ENCODE data around the gene VWF. TPM values are rescaled to one million over a fixed set of nuclear protein-coding genes. Genes with fewer than 3 reads are reported as not detected.

VWF gene
- total and polyA plus RNA-seq, 10 of the 15 experiments (the other 5 are each of a cell fraction or from before 2014, with no cell fraction given), result 0.08 to 0.23 TPM; not detected in 8

DNA sequence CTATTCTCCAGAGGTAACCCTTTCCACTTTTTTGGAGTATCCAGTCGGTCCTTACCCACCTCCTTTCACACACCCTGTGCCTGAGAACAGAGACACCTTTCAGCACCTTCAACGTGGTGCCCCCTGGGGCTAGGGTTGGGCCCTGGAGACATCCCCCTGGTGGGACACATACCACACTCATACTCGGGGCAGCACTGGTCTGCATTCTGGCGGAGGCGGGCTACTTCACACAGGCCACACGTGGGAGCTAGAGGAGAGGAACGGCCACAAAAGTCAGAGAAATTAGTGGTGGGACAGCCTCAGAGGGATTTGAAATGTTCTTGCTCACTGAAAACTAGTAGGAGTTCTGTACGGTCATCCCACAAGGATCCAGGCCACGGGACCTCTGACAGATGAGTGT, 139.6 kb downstream of the VWF start:
- Histone ChIP-seq H3K4me3 (no peak overlapping the region), H3K4me2 (ENCODE audit: control insufficient read depth, insufficient read depth) (no peak overlapping the region), H3K9ac (ENCODE audit: control insufficient read depth, insufficient read depth, low read length) (no peak overlapping the region), H3K4me1 (ENCODE audit: control insufficient read depth, insufficient read depth, low read length) (no peaks in the 10 kb centered on the region), H2AFZ (ENCODE audit: control insufficient read depth, low read depth, low read length) (no peak overlapping the region), H3K9me3 (replicated peaks; ENCODE audit: control insufficient read depth, insufficient read depth, low read length) (no peaks in the 10 kb centered on the region), H3K79me2 (ENCODE audit: control insufficient read depth, insufficient read depth, low read length) (no peaks in the 10 kb centered on the region), H3K36me3 (ENCODE audit: control insufficient read depth in 2 of 2, insufficient read depth in 2 of 2, low read length in 1 of 2) (no peaks in the 10 kb centered on the region), H3K27ac (ENCODE audit: control insufficient read depth, insufficient read depth) (no peak overlapping the region), H4K20me1 (ENCODE audit: control insufficient read depth, insufficient read depth) (no peaks in the 10 kb centered on the region), H3K27me3 (replicated peaks in 1 of 2; ENCODE audit: control insufficient read depth in 2 of 2, insufficient read depth in 2 of 2, low read length in 1 of 2) (no peaks in the 10 kb centered on the region)
- ChIA-PET RAD21 (ENCODE audit: unreplicated experiment) (no interaction called here), SMC1A (ENCODE audit: uncharacterized antibody, unreplicated experiment) (no interaction called here), CTCF (no interaction called here), POLR2A (no interaction called here)
- no peak for ATAC-seq
- TF ChIP-seq, protein P1, sequence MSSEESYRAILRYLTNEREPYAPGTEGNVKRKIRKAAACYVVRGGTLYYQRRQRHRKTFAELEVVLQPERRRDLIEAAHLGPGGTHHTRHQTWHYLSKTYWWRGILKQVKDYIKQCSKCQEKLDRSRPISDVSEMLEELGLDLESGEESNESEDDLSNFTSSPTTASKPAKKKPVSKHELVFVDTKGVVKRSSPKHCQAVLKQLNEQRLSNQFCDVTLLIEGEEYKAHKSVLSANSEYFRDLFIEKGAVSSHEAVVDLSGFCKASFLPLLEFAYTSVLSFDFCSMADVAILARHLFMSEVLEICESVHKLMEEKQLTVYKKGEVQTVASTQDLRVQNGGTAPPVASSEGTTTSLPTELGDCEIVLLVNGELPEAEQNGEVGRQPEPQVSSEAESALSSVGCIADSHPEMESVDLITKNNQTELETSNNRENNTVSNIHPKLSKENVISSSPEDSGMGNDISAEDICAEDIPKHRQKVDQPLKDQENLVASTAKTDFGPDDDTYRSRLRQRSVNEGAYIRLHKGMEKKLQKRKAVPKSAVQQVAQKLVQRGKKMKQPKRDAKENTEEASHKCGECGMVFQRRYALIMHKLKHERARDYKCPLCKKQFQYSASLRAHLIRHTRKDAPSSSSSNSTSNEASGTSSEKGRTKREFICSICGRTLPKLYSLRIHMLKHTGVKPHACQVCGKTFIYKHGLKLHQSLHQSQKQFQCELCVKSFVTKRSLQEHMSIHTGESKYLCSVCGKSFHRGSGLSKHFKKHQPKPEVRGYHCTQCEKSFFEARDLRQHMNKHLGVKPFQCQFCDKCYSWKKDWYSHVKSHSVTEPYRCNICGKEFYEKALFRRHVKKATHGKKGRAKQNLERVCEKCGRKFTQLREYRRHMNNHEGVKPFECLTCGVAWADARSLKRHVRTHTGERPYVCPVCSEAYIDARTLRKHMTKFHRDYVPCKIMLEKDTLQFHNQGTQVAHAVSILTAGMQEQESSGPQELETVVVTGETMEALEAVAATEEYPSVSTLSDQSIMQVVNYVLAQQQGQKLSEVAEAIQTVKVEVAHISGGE (CRISPR knock-in tag; IDR thresholded peaks at IDR 0.05), result no peak
- TF ChIP-seq RAD51 (IDR thresholded peaks at IDR 0.05), result no peak
- TF ChIP-seq SMC3 (IDR thresholded peaks at IDR 0.05; ENCODE audit: borderline replicate concordance, low read length), result no peak
- TF ChIP-seq IKZF2 (IDR thresholded peaks at IDR 0.05), result no peak
- TF ChIP-seq SP1 (IDR thresholded peaks at IDR 0.05; ENCODE audit: low read depth, low read length), result no peak
- no peak for TF ChIP-seq EED (IDR thresholded peaks at IDR 0.05; ENCODE audit: low read depth)
- no peak for TF ChIP-seq PML (IDR thresholded peaks at IDR 0.05; ENCODE audit: low read length)
- no peak for TF ChIP-seq NR2C1 (IDR thresholded peaks at IDR 0.05)
- TF ChIP-seq ZNF217 (IDR thresholded peaks at IDR 0.05), result no peak
- TF ChIP-seq LARP7 (IDR thresholded peaks at IDR 0.05), result no peak
- no peak for TF ChIP-seq ZBED1 (IDR thresholded peaks at IDR 0.05; ENCODE audit: borderline replicate concordance)
- TF ChIP-seq ASH2L (IDR thresholded peaks at IDR 0.05; ENCODE audit: borderline replicate concordance, low read depth), result no peak
- no peak for TF ChIP-seq ETV6 (conservative IDR thresholded peaks at IDR 0.05 in 1 of 2, IDR thresholded peaks at IDR 0.05 in 1 of 2; ENCODE audit: borderline replicate concordance in 1 of 2, low read depth in 1 of 2)
- no peak for TF ChIP-seq SREBF1 (IDR thresholded peaks at IDR 0.05; ENCODE audit: low read length)
- TF ChIP-seq BCL11A (IDR thresholded peaks at IDR 0.05; ENCODE audit: low read depth, low read length), result no peak
- intact Hi-C loops (cut with micrococcal nuclease; ENCODE audit: unreplicated experiment), result no loop called here
- no peak for FAIRE-seq
- in situ Hi-C loops (cut with MboI), result loop anchor here (5.0 kb wide), 2 partner anchors 57 to 302 kb away; no protein-coding TSS in a partner anchor
- BruUV-seq (replicated peaks), result no TSS peak
- WGBS (ENCODE audit: insufficient coverage, insufficient replicate concordance, low lambda C conversion rate, missing lambda C conversion rate), result 8% methylated on average over 9 of the region's 9 CpGs
- no peak for DNase-seq (ENCODE audit: low read depth, low spot score)
